Left forelimb (tissue), 1 donor: ENCODE results near the gene NYNRIN.
A peak's percentile ranks its signal among the peaks of the same experiment; 100 is the strongest.

Experiments
- DNase-seq: peaks from one replicate; pipeline ENCODE4 v3.0.0-alpha.2; 2018; ENCODE audit warnings: low spot score

Gene NYNRIN

GRCh38 chr14:24415421-24416253 is 16.8 kb downstream of the NYNRIN start:
- DNase-seq = peak; percentile 61

GRCh38 chr14:24416254-24416931 is 17.6 kb downstream of the NYNRIN start:
- DNase-seq = peak; percentile 61

GRCh38 chr14:24416932-24417619 is 18.3 kb downstream of the NYNRIN start:
- peak; percentile 47 for DNase-seq

DNA sequence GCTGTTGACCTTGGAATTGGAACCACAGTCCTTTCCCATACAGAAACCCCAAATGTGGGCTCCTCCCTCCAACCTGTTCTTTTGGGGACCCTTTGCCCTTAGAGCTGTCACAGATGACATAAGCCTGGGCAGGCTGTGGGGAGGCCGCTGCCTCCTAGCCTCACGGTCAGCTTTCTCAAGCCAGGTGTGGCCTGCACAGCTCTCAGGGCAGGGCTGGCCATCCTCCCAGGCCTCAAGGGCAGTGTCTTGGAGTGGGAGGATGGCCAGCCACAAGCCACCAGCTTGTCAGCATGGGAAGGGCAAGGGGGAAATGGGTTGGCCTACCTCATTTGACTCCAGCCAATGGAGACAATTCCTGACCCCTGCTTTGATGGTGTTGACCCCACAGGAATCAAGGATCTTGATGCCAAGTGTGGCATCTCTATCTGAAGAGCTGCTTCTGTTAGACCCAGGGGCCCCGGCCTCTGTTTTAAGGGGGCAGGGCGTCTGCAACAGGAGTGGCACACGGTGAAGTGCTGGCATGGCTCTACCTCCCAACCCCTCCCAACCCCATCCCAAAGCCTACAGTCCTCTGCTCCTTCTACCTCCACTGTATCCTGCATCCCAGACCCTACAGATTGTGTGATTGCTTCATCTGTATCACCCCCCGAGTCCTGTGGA is 19.2 kb downstream of the NYNRIN start:
- peak; percentile 64 for DNase-seq

DNA sequence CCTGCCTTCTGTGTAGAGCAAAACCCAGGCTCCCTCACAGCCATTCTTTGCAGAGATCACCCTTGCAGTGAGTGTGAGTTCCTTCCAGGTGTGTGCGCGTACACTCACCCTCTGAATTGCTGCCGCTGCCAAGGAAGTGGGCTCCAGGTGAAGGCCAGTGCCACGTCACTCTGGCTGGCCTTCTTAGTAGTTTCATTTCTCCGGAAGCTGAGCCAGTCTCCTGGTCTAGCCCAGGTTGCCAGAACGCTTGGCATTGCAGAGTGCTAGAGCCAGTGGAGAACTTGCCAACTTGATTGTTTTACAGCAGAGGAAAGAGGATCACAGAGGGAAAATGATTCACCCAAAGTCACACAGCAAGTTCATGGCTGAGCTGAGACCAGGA is 19.7 kb downstream of the NYNRIN start:
- DNase-seq = no peak

- no peak for DNase-seq
Observed at GRCh38 chr14:24422261-24422660, 23.5 kb downstream of the NYNRIN start.

- DNase-seq = peak; percentile 50
Observed at GRCh38 chr14:24422694-24423601, 24.1 kb downstream of the NYNRIN start.

- DNase-seq = no peak
Observed at GRCh38 chr14:24425704-24426103, 26.9 kb downstream of the NYNRIN start.

- DNase-seq = peak; percentile 37
Observed at GRCh38 chr14:24426150-24426911, 27.5 kb downstream of the NYNRIN start.

GRCh38 chr14:24426912-24427536 is 28.2 kb downstream of the NYNRIN start:
- peak; percentile 44 for DNase-seq

GRCh38 chr14:24427537-24428508 is 29.0 kb downstream of the NYNRIN start:
- DNase-seq = peak; percentile 47

GRCh38 chr14:24428628-24429394 is 30.0 kb downstream of the NYNRIN start:
- peak; percentile 62 for DNase-seq

- DNase-seq = peak; percentile 93
Observed at GRCh38 chr14:24429395-24430142, 30.8 kb downstream of the NYNRIN start, which contains the start of the genes CBLN3 and KHNYN. CBLN3 (minus strand) TSS chr14:24429668; CDS start chr14:24429054, 614 bp downstream. KHNYN (plus strand) TSS chr14:24429954; CDS start chr14:24430731, 777 bp downstream.

DNA sequence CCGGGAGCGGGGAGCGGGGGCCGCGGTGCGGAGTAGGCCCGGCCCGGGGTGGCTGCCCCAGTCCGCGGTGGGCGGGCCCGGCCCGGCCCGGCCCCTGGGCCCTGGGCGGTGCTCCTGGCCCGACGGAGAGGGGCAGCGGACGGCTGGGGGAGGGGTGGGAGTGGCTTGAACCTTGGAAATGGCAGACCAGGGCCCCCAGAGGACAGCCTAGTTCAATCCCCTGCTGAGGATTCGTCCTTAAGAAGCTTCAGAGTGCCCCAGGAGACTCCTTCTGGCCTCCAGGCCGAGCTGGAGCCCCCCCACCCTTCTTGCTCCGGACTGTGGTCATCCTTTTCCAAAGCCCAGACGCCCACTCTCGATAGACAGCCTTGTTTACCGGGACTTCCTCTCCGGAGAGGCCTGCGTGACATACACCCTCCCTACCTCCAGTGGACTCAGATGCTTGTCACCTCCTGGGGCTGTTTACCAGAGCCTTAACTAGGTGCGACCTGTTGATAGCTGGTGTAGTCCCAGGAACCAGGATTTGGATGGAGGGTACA is 31.4 kb downstream of the NYNRIN start:
- DNase-seq = peak; percentile 93

- peak; percentile 64 for DNase-seq
Observed at GRCh38 chr14:24430682-24431568, 32.1 kb downstream of the NYNRIN start.
